Esophagus muscularis mucosa (tissue), 4 donors: ENCODE results near the gene DRP2. TPM values are rescaled to one million over a fixed set of nuclear protein-coding genes. Genes with fewer than 3 reads are reported as not detected.

Experiments used
- DNase-seq: peaks from one replicate; pipeline ENCODE4 v3.0.0-alpha.2; 2017; ENCODE audit errors: extremely low spot score
- H3K27ac ChIP-seq, 4 donors: fragments of 200-600 bp; sonication (generic); replicated peaks in 1 of 4; 1 replicate in 3 of 4; 2 replicates in 1 of 4; pipeline ENCODE4 v1.5.1; 2016 to 2019; ENCODE audit warnings: mild to moderate bottlenecking in 1 of 4
- H3K27me3 ChIP-seq, 4 donors: fragments of 200-600 bp; sonication (generic); one replicate each; pipeline versions ENCODE4 v1.5.1 to v1.6.0; 2016 to 2019
- H3K36me3 ChIP-seq, 4 donors: fragments of 200-600 bp; sonication (generic); one replicate each; pipeline ENCODE4 v1.5.1; 2016 to 2019
- H3K4me1 ChIP-seq, 4 donors: fragments of 200-600 bp; sonication (generic); one replicate each; pipeline ENCODE4 v1.5.1; 2016 to 2019
- H3K4me3 ChIP-seq, 4 donors: fragments of 200-600 bp; sonication (generic); 1 replicate in 2 of 4; 2 replicates in 2 of 4; pipeline ENCODE4 v1.5.1; 2016 to 2019; ENCODE audit warnings: mild to moderate bottlenecking in 4 of 4, moderate library complexity in 1 of 4
- H3K9me3 ChIP-seq, 4 donors: fragments of 200-600 bp; sonication (generic); 1 replicate in 3 of 4; 2 replicates in 1 of 4; pipeline ENCODE4 v1.5.1; 2016 to 2019
- EP300 ChIP-seq: sonication (generic); formaldehyde crosslinking; IDR thresholded peaks from one replicate; pipeline ENCODE4 v1.6.1; 2017; ENCODE audit warnings: antibody characterized with exemption
- POLR2A ChIP-seq: fragments of 450-650 bp; IDR thresholded peaks from one replicate; pipeline ENCODE4 v1.6.1; 2017; ENCODE audit warnings: antibody characterized with exemption, moderate library complexity, mild to moderate bottlenecking, low read depth
- POLR2AphosphoS5 ChIP-seq, 2 donors: sonication (generic); formaldehyde crosslinking; IDR thresholded peaks; one replicate each; pipeline ENCODE4 v1.6.1; 2017; ENCODE audit warnings: antibody characterized with exemption in 2 of 2
- WGBS: methylation state at CpG from one replicate; pipeline ENCODE4 v1.1.5; 2018; 5-methylcytosine and 5-hydroxymethylcytosine counted together
- intact Hi-C: fragments of 100-400 bp; cut with DNase I; formaldehyde crosslinking; loops from one replicate; pipeline ENCODE4 v1.15.1; 2023
- total RNA-seq, 4 donors: library from RNA; depleted of rRNA; stranded (reverse); fragments of >200 nt; gene quantifications; one replicate each; pipeline versions ENCODE4 v1.1.0 to v1.2.1, GENCODE V29; 2016
- TF ChIP-seq, protein P1 (sequence below), 3 experiments: fragments of 200-600 bp in 2 of 3; fragments of 450-650 bp in 1 of 3; sonication (generic) in 2 of 3; IDR thresholded peaks; one replicate each; pipeline ENCODE4 v1.5.1; 2017 to 2019; ENCODE audit warnings: antibody characterized with exemption in 3 of 3, mild to moderate bottlenecking in 2 of 3, moderate library complexity in 1 of 3

DRP2 gene
- total RNA-seq, 4 donors from 2014 or later: 0.42 to 0.97 (median 0.65) TPM

DNA sequence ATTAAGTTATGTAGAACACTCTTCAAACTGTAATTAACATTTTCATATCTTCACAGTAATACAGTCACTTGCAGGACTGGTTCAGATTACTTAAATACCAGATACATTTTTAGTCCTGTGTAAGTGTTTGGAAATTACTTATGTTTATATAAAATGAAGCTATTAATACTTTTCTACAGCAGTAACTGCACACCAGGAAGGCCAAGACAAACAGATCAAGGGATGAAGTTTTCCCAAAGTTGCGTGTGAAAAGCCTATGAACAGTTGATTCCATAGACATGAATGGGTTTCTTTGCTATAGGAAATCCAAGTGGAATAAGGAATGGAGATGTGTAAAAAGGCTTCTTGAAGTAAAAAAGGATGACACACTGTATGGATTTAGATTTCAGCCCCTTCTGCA, 28.9 kb upstream of the DRP2 start:
- no peaks in the 10 kb centered on the region for H3K36me3 ChIP-seq
- peaks cover 0 to 6% (median 0%) of the 10 kb centered on the region in 4 donors for H3K4me1 ChIP-seq
- H3K4me3 ChIP-seq: peak overlapping the region in 2 of 4 donors; percentile 41
- H3K27me3 ChIP-seq: no peaks in the 10 kb centered on the region
- 54% methylated on average over 1 of the region's 1 CpG for WGBS
- intact Hi-C loops: no loop called here
- TF ChIP-seq EP300: no peak
- no peak for TF ChIP-seq POLR2A
- no peak for TF ChIP-seq POLR2AphosphoS5 (IDR thresholded peaks at IDR 0.05)
- TF ChIP-seq, protein P1, sequence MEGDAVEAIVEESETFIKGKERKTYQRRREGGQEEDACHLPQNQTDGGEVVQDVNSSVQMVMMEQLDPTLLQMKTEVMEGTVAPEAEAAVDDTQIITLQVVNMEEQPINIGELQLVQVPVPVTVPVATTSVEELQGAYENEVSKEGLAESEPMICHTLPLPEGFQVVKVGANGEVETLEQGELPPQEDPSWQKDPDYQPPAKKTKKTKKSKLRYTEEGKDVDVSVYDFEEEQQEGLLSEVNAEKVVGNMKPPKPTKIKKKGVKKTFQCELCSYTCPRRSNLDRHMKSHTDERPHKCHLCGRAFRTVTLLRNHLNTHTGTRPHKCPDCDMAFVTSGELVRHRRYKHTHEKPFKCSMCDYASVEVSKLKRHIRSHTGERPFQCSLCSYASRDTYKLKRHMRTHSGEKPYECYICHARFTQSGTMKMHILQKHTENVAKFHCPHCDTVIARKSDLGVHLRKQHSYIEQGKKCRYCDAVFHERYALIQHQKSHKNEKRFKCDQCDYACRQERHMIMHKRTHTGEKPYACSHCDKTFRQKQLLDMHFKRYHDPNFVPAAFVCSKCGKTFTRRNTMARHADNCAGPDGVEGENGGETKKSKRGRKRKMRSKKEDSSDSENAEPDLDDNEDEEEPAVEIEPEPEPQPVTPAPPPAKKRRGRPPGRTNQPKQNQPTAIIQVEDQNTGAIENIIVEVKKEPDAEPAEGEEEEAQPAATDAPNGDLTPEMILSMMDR (IDR thresholded peaks at IDR 0.05): no peak
- H3K9me3 ChIP-seq: no peaks in the 10 kb centered on the region
- DNase-seq: no peak
- peak overlapping the region; percentile 58 to 77 (median 65) for H3K27ac ChIP-seq

DNA sequence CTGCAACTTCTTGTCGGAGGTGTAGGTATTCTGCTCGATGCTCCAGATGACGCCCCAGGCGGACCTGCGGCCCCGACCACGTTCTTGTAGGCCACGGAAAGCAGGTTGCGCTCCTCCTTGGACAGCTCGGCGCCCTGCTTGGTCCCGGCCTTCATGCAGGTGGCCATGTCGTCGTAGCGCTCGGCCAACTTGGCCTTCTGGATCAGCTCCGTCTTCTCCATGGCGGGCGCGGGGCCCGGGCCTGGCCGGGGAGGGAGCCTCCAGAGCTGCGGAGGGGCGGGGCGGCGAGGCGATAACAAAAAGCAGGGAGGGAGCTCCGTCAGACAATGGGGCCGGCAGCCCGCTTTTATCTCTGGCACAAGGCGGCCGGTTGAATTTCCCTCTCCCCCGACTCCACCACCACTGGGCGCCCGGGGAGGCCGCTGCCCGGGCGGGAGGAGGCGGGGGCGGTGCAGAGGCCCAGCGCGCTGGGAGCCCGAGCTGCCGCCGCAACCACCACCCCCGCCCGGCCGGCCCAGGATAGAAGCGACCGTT, 28.3 kb upstream of the DRP2 start:
- TF ChIP-seq POLR2AphosphoS5 (IDR thresholded peaks at IDR 0.05) (no peak), EP300 (no peak), POLR2A (no peak)
- TF ChIP-seq, protein P1 (IDR thresholded peaks at IDR 0.05): no peak
- no peaks in the 10 kb centered on the region for H3K9me3 ChIP-seq
- WGBS: 41% methylated on average over 24 of the region's 50 CpGs
- intact Hi-C loops: no loop called here
- H3K36me3 ChIP-seq: no peaks in the 10 kb centered on the region
- H3K4me1 ChIP-seq: peaks cover 0 to 6% (median 0%) of the 10 kb centered on the region in 4 donors
- peak overlapping the region; percentile 58 to 77 (median 65) for H3K27ac ChIP-seq
- H3K4me3 ChIP-seq: peak overlapping the region; percentile 41 to 49 (median 42)
- no peaks in the 10 kb centered on the region for H3K27me3 ChIP-seq
- DNase-seq: no peak

DNA sequence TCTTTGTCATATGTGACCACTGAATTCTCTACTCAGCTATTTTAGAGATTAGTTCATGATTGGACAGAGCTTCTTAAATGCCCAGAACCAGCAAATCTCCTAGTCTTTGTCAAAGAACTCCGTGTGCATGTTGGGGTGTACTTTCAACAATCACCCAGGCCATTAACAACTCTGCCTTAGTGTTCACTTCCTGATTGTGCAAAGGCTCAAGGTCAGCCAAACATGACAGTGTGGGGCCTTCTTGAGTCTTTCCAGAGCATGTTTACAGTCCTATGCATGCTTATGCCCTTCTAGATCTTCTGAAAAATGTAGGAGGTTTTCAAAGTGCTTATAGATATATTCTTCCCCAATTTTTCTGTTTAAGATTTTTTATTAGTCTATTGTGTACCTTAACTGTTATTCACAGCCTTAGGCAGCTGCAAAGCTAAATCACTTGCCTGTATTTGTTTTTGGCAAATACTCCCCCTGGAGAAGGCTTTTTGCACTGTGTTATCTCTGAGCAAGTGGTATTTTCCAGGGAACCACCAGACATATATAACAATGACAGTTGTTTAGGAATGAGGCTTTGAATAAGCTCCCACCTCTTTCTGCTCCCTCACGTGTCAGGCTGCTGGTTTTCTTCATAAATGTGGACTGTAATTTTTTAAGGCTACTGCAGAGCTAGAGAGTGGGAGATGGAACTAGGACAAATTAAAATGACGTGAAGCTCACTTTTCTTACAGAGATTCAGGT, 24.0 kb upstream of the DRP2 start:
- Histone ChIP-seq H3K27ac (no peak overlapping the region), H3K4me1 (peaks cover 0 to 6% (median 0%) of the 10 kb centered on the region in 4 donors), H3K36me3 (no peaks in the 10 kb centered on the region), H3K4me3 (no peak overlapping the region), H3K9me3 (no peaks in the 10 kb centered on the region), H3K27me3 (no peaks in the 10 kb centered on the region)
- no peak for TF ChIP-seq POLR2A
- TF ChIP-seq, protein P1 (IDR thresholded peaks at IDR 0.05): no peak
- no peak for TF ChIP-seq EP300
- no peak for TF ChIP-seq POLR2AphosphoS5 (IDR thresholded peaks at IDR 0.05)
- intact Hi-C loops: no loop called here
- WGBS: 39% methylated on average over 3 of the region's 3 CpGs
- no peak for DNase-seq

DNA sequence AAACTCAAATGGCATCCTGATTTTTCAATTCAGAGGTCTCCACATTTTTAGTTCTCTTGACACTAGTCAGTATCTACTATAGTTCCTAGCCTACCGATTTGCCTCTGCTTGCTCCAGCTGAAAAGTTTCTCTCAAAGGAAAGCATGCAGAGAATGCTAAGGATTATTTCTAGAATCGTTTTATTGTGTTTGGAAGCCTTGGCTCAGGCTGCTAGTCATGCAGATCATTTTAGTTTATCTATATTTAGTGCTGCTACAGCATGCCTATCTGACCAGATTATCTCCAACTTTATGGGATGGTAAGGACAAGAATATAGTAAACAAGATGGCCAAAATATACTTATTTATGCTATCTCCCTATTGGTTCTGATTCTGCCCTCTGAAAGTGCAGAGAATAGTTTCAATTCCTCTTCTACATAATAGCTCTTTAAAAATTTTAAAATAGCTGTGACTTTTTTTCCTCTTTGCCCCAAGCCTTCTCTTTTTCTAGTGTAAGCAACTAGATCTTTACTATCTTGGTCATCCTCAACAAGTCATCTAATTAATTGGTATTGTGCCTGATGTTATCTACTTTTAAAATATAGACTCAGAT, 15.7 kb upstream of the DRP2 start:
- intact Hi-C loops: loop anchor here (10.0 kb wide), 1 partner anchor 149 kb away; the partner anchor contains the start of gene TRMT2B
- TF ChIP-seq, protein P1 (IDR thresholded peaks at IDR 0.05): no peak
- no peak for TF ChIP-seq POLR2AphosphoS5 (IDR thresholded peaks at IDR 0.05)
- no peak for TF ChIP-seq EP300
- no peak for TF ChIP-seq POLR2A
- H3K27ac ChIP-seq: no peak overlapping the region

More for the DNA sequence above, 15.7 kb upstream of the DRP2 start:
- Histone ChIP-seq H3K27me3 (no peaks in the 10 kb centered on the region), H3K4me1 (peaks cover 0 to 14% (median 3%) of the 10 kb centered on the region in 4 donors), H3K36me3 (no peaks in the 10 kb centered on the region), H3K4me3 (no peak overlapping the region), H3K9me3 (no peaks in the 10 kb centered on the region)
- no peak for DNase-seq
- WGBS: 20% methylated on average over 2 of the region's 2 CpGs
